Aorta (tissue), 5 donors: ENCODE results near the gene RBAK. TPM values are rescaled to one million over a fixed set of nuclear protein-coding genes. Genes with fewer than 3 reads are reported as not detected.
"Not testable (repeated sequence)": the region's sequence is repeated elsewhere in the genome, so short reads cannot be mapped to it uniquely, and the experiment has no call there.

ENCODE experiments used
- ATAC-seq: fragments of 200-7000 bp; cut with Tn5 transposase; one replicate; pipeline ENCODE4 v1.9.1; 2022; ENCODE audit warnings: moderate library complexity; ENCODE audit not compliant: low FRiP score
- DNase-seq, 2 donors: peaks; one replicate each; pipeline ENCODE4 v3.0.0-alpha.2; 2020
- H3K27ac ChIP-seq, 2 donors: one replicate each; pipeline ENCODE4 v1.5.1; 2013; ENCODE audit warnings: low read length in 2 of 2, mild to moderate bottlenecking in 2 of 2, moderate library complexity in 2 of 2, control low read depth in 1 of 2, inconsistent platforms in 1 of 2, low read depth in 1 of 2
- H3K27me3 ChIP-seq, 2 donors: one replicate each; pipeline ENCODE4 v1.6.1; 2013; ENCODE audit warnings: control low read depth in 1 of 2, low read length in 1 of 2, mild to moderate bottlenecking in 1 of 2, moderate library complexity in 1 of 2; ENCODE audit not compliant: insufficient read depth in 2 of 2, control insufficient read depth in 1 of 2
- H3K36me3 ChIP-seq, 2 donors: one replicate each; pipeline ENCODE4 v1.6.1; 2013; ENCODE audit warnings: control low read depth in 1 of 2, low read length in 1 of 2, mild to moderate bottlenecking in 1 of 2; ENCODE audit not compliant: insufficient read depth in 2 of 2, control insufficient read depth in 1 of 2
- H3K4me1 ChIP-seq, 2 donors: one replicate each; pipeline ENCODE4 v1.6.1; 2013; ENCODE audit warnings: low read length in 2 of 2, control low read depth in 1 of 2, mild to moderate bottlenecking in 1 of 2, moderate library complexity in 1 of 2; ENCODE audit not compliant: insufficient read depth in 2 of 2, control insufficient read depth in 1 of 2
- H3K4me3 ChIP-seq, 2 donors: one replicate each; pipeline ENCODE4 v1.5.1; 2013; ENCODE audit warnings: low read length in 2 of 2, control low read depth in 1 of 2, mild to moderate bottlenecking in 1 of 2
- H3K9me3 ChIP-seq: one replicate; pipeline ENCODE4 v1.6.1; 2013; ENCODE audit warnings: mild to moderate bottlenecking, low read length; ENCODE audit not compliant: control insufficient read depth
- WGBS, 2 donors: extraction: QIAGEN DNeasy Blood & Tissue Kit; methylation state at CpG; one replicate each; pipeline ENCODE4 v1.1.7; 2013; 5-methylcytosine and 5-hydroxymethylcytosine counted together
- intact Hi-C, 2 donors: fragments of 100-400 bp; cut with DNase I; formaldehyde crosslinking; loops; one replicate each; pipeline versions ENCODE4 v1.14.2 to v1.15.0; 2022
- polyA plus RNA-seq, 2 donors: library from polyadenylated mRNA; stranded (reverse); fragments of 200-250 nt; gene quantifications; one replicate each; pipeline ENCODE4 v1.2.3, GENCODE V29; 2013
- total RNA-seq, 2 donors: library from RNA; stranded (reverse); fragmentation: NEBNext Ultra II Directional; extraction: Animal tissue kit (Norgen Biotek cat#: 25700); gene quantifications; one replicate each; pipeline ENCODE4 v1.2.1, GENCODE V29; 2021
- donor health status: healthy with polysubstance abuse.
- donor health status: Bipolar disorder and iron deficiency.
- donor health status: DM: no; HTN: no; CAD: no.
- donor health status: DM: no; HTN: no; CAD: no.
- donor health status: DM: yes; HTN: yes; CAD: no.

RBAK gene
- total and polyA plus RNA-seq, 4 donors: 1.3 to 12.1 (median 8.0) TPM

DNA sequence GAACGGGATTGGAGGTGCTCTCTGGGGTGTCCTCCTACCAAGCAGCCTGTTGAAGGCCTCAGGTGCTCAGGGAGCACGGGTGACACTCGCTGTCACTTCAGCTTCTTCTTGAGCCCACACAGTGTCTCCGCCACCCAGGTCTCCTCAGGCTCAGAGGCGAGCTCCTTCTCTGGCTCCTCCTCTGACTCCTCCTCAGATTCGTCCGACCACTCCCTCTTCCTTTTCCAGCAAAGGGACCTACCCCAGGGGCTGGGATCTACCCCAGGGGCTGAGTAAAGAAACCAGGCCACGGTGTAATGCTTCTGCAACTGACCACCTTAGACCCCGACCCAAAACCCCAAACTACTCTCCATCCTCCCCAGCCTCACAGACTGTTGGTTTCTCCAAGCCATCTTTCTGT, 9.2 kb upstream of the RBAK start:
- Histone ChIP-seq H3K4me1 (no peaks in the 10 kb centered on the region), H3K36me3 (no peaks in the 10 kb centered on the region), H3K4me3 (no peak overlapping the region), H3K9me3 (no peaks in the 10 kb centered on the region), H3K27me3 (no peaks in the 10 kb centered on the region), H3K27ac (no peak overlapping the region)
- intact Hi-C loops: no loop called here
- DNase-seq (no peak), ATAC-seq (no peak)
- WGBS, 2 donors: 86 to 91% methylated on average over 9 of the region's 9 CpGs

DNA sequence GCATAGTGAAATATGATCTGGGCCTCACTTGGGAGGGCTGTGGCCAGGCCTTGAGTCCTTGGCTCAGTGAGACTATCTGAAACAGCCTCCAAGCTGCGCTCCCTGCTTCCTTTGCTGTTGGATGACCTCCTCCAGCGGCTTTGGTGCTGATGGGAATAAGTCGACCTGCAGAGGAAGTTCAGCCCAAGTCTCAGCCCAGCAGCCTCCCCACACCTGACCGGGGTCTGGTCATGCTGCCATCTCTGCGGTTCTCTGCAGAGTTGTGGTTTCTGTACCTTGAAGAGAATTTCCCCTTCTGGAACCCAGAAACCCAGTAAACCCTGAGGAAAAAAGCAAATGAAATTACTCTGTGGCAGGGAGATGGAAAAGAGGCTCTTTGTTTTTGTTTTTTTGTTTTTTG, 4.6 kb upstream of the RBAK start:
- no peak overlapping the region for H3K27ac ChIP-seq
- H3K27me3 ChIP-seq: no peaks in the 10 kb centered on the region
- intact Hi-C loops: no loop called here
- ATAC-seq (no peak), DNase-seq (no peak)
- H3K36me3 ChIP-seq: no peaks in the 10 kb centered on the region
- H3K9me3 ChIP-seq: no peaks in the 10 kb centered on the region
- no peak overlapping the region for H3K4me3 ChIP-seq
- H3K4me1 ChIP-seq: no peaks in the 10 kb centered on the region
- WGBS, 2 donors: 86 to 87% methylated on average over 5 of the region's 5 CpGs

DNA sequence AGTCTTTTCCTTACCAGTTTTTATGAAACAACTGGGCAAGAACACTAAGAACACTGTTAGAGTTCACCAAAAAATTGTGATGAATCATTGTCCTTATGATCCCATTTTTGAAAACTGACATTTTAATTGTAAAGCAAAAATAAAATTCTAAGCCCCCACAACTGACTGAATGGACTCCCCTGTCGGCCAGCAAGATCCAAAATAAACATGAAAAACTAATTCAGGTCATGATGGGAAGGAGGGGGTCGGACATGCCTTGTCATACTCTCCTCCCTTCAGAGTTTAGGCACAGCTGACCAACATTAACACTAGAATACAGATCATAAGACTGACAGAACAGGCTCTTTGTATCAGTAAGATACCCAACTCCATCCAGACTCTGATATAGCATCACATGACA, 2.0 kb upstream of the RBAK start:
- Histone ChIP-seq H3K4me1 (no peaks in the 10 kb centered on the region), H3K36me3 (no peaks in the 10 kb centered on the region), H3K4me3 (no peak overlapping the region), H3K27ac (no peak overlapping the region), H3K9me3 (no peaks in the 10 kb centered on the region), H3K27me3 (no peaks in the 10 kb centered on the region)
- no peak for DNase-seq
- ATAC-seq: no peak
- 60 to 61% methylated on average over 2 of the region's 2 CpGs for WGBS, 2 donors
- intact Hi-C loops: no loop called here

DNA sequence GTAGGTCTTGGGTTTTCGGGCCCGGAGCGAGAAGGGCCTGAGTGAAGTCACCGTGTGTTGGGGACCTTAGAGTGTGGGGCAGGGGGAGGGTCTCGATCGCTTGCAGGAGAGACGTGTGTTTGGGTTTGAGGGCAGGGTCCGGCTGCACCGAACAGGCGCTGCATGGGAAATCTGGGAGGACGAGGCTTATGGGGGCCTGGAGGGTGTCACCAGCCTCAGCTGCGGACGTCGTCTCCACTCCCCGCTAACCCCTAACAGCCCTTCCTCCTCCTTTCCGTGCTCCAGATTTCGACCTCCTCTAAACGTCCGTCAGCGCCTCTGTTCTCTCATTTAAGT, 705 bp downstream of the RBAK start:
- ATAC-seq, H3K4me1 ChIP-seq, H3K36me3 ChIP-seq, intact Hi-C loops, H3K9me3 ChIP-seq, DNase-seq, H3K27me3 ChIP-seq, H3K27ac ChIP-seq: not testable (repeated sequence)
- WGBS, 2 donors: 0% methylated on average over 20 of the region's 20 CpGs
- H3K4me3 ChIP-seq: peak overlapping the region; percentile 43 to 78

DNA sequence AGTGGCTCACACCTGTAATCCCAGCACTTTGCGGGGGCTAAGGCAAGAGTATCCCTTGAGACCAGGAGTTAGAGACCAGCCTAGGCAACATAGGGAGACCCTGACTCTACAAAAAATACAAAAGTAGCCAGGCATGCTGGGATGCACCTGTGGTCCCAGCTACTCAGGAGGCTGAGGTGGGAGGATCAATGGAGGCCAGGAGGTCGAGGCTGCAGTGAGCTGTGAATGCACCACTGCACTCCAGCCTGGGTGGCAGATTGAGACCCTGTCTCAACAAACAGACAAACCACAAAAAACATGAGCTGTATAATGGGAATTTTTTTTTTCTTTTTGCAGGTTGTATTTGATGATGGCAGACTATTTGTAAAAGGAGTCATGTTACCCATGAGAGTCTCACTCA, 1.5 kb downstream of the RBAK start:
- intact Hi-C loops, H3K27me3 ChIP-seq, H3K4me1 ChIP-seq, H3K4me3 ChIP-seq, ATAC-seq, H3K9me3 ChIP-seq, DNase-seq, H3K27ac ChIP-seq, H3K36me3 ChIP-seq: not testable (repeated sequence)
- 95 to 98% methylated on average over 2 of the region's 2 CpGs for WGBS, 2 donors

DNA sequence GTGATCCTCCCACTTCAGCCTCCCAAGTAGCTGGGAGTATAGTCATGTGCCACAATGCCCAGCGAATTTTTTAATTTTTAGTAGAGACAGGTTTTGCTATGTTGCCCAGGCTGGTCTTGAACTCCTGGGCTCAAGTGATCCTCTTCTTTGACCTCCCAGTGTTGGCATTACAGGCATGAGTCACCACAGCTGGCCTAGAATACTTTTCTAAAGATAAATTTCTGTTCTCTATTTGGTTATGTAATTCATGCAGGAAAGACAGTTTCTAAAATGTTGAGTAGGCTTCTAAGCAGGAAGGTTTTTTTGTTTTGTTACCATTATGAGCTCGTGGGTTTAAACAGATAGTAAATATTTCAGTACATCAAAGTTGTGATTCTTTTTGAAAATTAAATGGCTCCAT, 5.0 kb downstream of the RBAK start:
- no peak overlapping the region for H3K27ac ChIP-seq
- ATAC-seq (no peak), DNase-seq (no peak)
- no peaks in the 10 kb centered on the region for H3K27me3 ChIP-seq
- 93 to 98% methylated on average over 2 of the region's 2 CpGs for WGBS, 2 donors
- H3K4me3 ChIP-seq: no peak overlapping the region
- no peaks in the 10 kb centered on the region for H3K4me1 ChIP-seq
- intact Hi-C loops: no loop called here
- H3K9me3 ChIP-seq: no peaks in the 10 kb centered on the region
- H3K36me3 ChIP-seq: peaks cover 2 to 4% of the 10 kb centered on the region in 2 donors

DNA sequence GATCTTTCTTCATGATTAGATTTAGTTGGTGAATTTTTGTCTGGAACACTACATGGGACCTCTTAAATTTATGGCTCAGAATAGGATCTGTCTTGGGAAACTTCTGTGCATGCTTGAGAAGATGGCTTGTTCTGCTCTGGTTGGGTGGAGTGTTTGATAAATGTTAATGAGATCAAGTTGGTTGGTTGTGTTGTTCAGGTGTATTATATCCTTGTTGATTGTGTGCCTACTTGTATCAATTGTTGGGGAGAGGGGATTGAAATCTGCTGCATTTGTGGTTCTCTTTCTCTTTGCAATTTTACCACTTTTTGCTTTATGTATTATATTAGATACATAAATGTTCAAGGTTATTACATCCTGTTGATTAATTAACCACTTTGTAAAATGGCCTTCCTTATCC, 6.1 kb downstream of the RBAK start:
- intact Hi-C loops, ATAC-seq, H3K36me3 ChIP-seq, H3K27ac ChIP-seq, H3K9me3 ChIP-seq, H3K4me1 ChIP-seq, DNase-seq, H3K27me3 ChIP-seq, H3K4me3 ChIP-seq: not testable (repeated sequence)

DNA sequence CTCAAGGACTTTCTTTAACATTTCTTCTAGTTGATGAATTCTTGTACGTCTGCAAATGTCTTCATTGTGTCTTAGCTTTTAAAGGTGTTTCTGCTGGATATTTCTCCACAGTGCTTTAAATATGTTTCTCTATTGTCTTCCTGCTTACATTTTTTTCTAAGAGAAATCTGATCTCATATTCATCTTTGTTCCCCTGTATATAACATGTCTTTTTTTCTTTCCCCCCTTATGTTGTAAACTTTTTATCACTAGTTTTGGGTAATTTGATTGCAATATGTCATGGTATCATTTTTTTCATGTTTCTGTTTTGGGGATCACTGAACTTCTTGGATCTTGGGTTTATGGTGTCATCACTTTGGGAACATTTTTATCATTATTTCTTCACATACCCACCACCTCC, 7.5 kb downstream of the RBAK start:
- Histone ChIP-seq H3K4me3 (no peak overlapping the region), H3K27ac (no peak overlapping the region), H3K27me3 (no peaks in the 10 kb centered on the region), H3K4me1 (no peaks in the 10 kb centered on the region), H3K36me3 (peaks cover 4% of the 10 kb centered on the region in 2 donors), H3K9me3 (peaks cover 3% of the 10 kb centered on the region)
- DNase-seq (no peak), ATAC-seq (no peak)
- WGBS, 2 donors: 99 to 100% methylated on average over 1 of the region's 1 CpG
- intact Hi-C loops: no loop called here

DNA sequence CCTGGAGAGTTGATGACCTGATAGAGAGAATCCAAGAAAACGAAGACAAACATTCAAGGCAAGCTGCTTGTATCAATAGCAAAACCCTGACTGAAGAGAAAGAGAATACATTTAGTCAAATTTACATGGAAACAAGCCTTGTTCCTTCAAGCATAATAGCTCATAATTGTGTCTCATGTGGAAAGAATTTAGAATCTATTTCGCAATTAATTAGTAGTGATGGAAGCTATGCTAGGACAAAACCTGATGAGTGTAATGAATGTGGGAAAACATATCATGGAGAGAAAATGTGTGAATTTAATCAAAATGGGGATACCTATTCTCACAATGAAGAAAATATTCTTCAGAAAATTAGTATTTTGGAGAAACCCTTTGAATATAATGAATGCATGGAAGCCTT, 18.0 kb downstream of the RBAK start:
- Histone ChIP-seq H3K9me3 (peaks cover 25% of the 10 kb centered on the region), H3K27me3 (no peaks in the 10 kb centered on the region), H3K27ac (no peak overlapping the region), H3K36me3 (peaks cover 25 to 26% of the 10 kb centered on the region in 2 donors), H3K4me1 (no peaks in the 10 kb centered on the region), H3K4me3 (peak overlapping the region; percentile 14 to 26)
- ATAC-seq (no peak), DNase-seq (no peak)
- 98 to 99% methylated on average over 2 of the region's 2 CpGs for WGBS, 2 donors
- intact Hi-C loops: no loop called here
